NT2/D1 (cell line): ENCODE data around the gene GRAMD1C.

Experiments
- YY1 ChIP-seq: IDR thresholded peaks from 2 replicates; pipeline ENCODE4 v1.6.1; 2011; ENCODE audit not compliant: insufficient read length, insufficient read depth
- ZNF274 ChIP-seq: IDR thresholded peaks from 2 replicates; pipeline ENCODE4 v1.6.1; 2011; ENCODE audit warnings: mild to moderate bottlenecking, low read depth, low read length

DNA sequence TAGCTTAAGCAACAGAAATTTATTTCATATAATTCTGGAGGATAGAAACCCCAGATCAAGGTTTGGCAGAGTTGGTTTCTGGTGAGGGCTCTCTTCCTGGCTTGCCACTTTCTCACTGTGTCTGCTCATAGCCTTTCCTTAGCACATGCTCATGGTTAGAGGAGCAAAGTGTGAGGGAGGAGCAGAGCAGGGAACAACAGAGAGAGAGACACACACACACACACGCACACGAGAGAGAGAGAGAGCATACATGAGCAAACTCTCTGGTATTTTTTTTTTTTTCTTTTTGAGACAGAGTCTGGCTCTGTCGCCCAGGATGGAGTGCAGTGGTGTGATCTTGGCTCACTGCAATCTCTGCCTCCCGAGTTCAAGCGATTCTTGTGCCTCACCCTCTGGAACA lies 72.4 kb downstream of the GRAMD1C start:
- no peak for TF ChIP-seq ZNF274
- no peak for TF ChIP-seq YY1
